Lung (tissue), 12 donors: ENCODE results near the gene PLCB3. TPM values are rescaled to one million over a fixed set of nuclear protein-coding genes. Genes with fewer than 3 reads are reported as not detected.

Experiments
- ATAC-seq: fragments of 200-7000 bp; cut with Tn5 transposase; one replicate; pipeline ENCODE4 v1.9.1; 2020; ENCODE audit warnings: moderate number of reproducible peaks; ENCODE audit not compliant: insufficient read depth, low FRiP score
- DNase-seq, 3 donors: peaks; one replicate each; pipeline ENCODE4 v3.0.0-alpha.2; 2013 to 2017
- H3K27ac ChIP-seq, 2 donors: one replicate each; pipeline ENCODE4 v1.5.1; 2013; ENCODE audit warnings: mild to moderate bottlenecking in 2 of 2, moderate library complexity in 2 of 2, control low read depth in 1 of 2, inconsistent platforms in 1 of 2, low read depth in 1 of 2, low read length in 1 of 2
- H3K27me3 ChIP-seq, 3 donors: one replicate each; pipeline ENCODE4 v1.5.1; 2013; ENCODE audit warnings: low read length in 2 of 3; ENCODE audit not compliant: control insufficient read depth in 3 of 3, insufficient read depth in 3 of 3
- H3K36me3 ChIP-seq, 4 donors: one replicate each; pipeline ENCODE4 v1.5.1; 2013; ENCODE audit warnings: low read length in 4 of 4, mild to moderate bottlenecking in 1 of 4, moderate library complexity in 1 of 4; ENCODE audit not compliant: control insufficient read depth in 4 of 4, insufficient read depth in 4 of 4
- H3K4me1 ChIP-seq, 5 donors: one replicate each; pipeline ENCODE4 v1.5.1; 2013; ENCODE audit warnings: low read length in 5 of 5, mild to moderate bottlenecking in 2 of 5, moderate library complexity in 1 of 5; ENCODE audit not compliant: control insufficient read depth in 5 of 5, insufficient read depth in 5 of 5
- H3K4me3 ChIP-seq: one replicate; pipeline ENCODE4 v1.5.1; 2013; ENCODE audit warnings: mild to moderate bottlenecking, control low read depth, moderate library complexity
- H3K9ac ChIP-seq, 2 donors: one replicate each; pipeline ENCODE4 v1.5.1; 2013; ENCODE audit warnings: low read length in 2 of 2, control low read depth in 1 of 2; ENCODE audit not compliant: insufficient read depth in 1 of 2
- H3K9me3 ChIP-seq, 4 donors: one replicate each; pipeline ENCODE4 v1.5.1; 2013; ENCODE audit warnings: low read length in 3 of 4, mild to moderate bottlenecking in 1 of 4, moderate library complexity in 1 of 4; ENCODE audit not compliant: control insufficient read depth in 4 of 4, insufficient read depth in 3 of 4
- CTCF ChIP-seq: IDR thresholded peaks from 2 replicates; pipeline ENCODE4 v1.5.1; 2012; ENCODE audit warnings: mild to moderate bottlenecking; ENCODE audit errors: control extremely low read depth, extremely low read depth
- WGBS, 2 donors: extraction: QIAGEN DNeasy Blood & Tissue Kit; methylation state at CpG; one replicate each; pipeline ENCODE4 v1.1.7; 2013; 5-methylcytosine and 5-hydroxymethylcytosine counted together
- polyA plus RNA-seq, 2 donors: library from polyadenylated mRNA; stranded (reverse); fragments of 200-250 nt; gene quantifications; one replicate each; pipeline ENCODE4 v1.2.1, GENCODE V29; 2013
- total RNA-seq, 2 donors: library from RNA; depleted of rRNA in 1 of 2; stranded (reverse); fragments of >200 nt in 1 of 2; gene quantifications; one replicate each; pipeline ENCODE4 v1.2.1, GENCODE V29; 2014 to 2021
- donor health status: control.
- donor health status: control.
- donor health status: Bipolar disorder and iron deficiency.
- donor health status: healthy.
- donor health status: DM: yes; HTN: yes; CAD: no.

PLCB3 gene
- total and polyA plus RNA-seq, 4 donors, result 15.0 to 32.0 (median 17.6) TPM

- Histone ChIP-seq H3K4me1 (peaks cover 0 to 32% (median 9%) of the 10 kb centered on the region in 5 donors), H3K4me3 (no peak overlapping the region), H3K9ac (no peak overlapping the region), H3K27me3 (no peaks in the 10 kb centered on the region), H3K27ac (peak overlapping the region in 1 of 2 donors; percentile 9), H3K9me3 (no peaks in the 10 kb centered on the region), H3K36me3 (peaks cover 0 to 2% (median 0%) of the 10 kb centered on the region in 4 donors)
- WGBS, 2 donors, result 83 to 87% methylated on average over 15 of the region's 15 CpGs
- ATAC-seq, result no peak
- no peak for TF ChIP-seq CTCF
- DNase-seq, result no peak
These were observed 19.0 kb upstream of the PLCB3 start for GRCh38 chr11:64232182-64232966.

GRCh38 chr11:64232967-64233315, 18.4 kb upstream of the PLCB3 start:
- H3K4me1 ChIP-seq, result peaks cover 0 to 29% (median 12%) of the 10 kb centered on the region in 5 donors

GRCh38 chr11:64233913-64234586, 17.3 kb upstream of the PLCB3 start, which contains the start of gene VEGFB:
VEGFB (plus strand) TSS chr11:64234584; CDS start chr11:64234834, 250 bp downstream.
- peak; percentile 74 to 82 (median 77) for DNase-seq
- Histone ChIP-seq H3K4me3 (peak within 1 kb of the TSS; percentile 69), H3K9ac (peak within 1 kb of the TSS in 1 of 2 donors; percentile 62), H3K27ac (peak within 1 kb of the TSS; percentile 68 to 86), H3K4me1 (peaks cover 0 to 29% (median 12%) of the 10 kb centered on the region in 5 donors), H3K27me3 (no peaks in the 10 kb centered on the region), H3K9me3 (no peaks in the 10 kb centered on the region), H3K36me3 (peaks cover 0 to 13% (median 5%) of the 10 kb centered on the region in 4 donors)
- ATAC-seq, result peak; percentile 73
- 4 to 16% methylated on average over 35 to 62 of the region's 62 CpGs for WGBS, 2 donors
- TF ChIP-seq CTCF, result no peak

More at GRCh38 chr11:64232967-64233315, 18.4 kb upstream of the PLCB3 start:
- ATAC-seq, result no peak
- WGBS, 2 donors, result 82 to 93% methylated on average over 8 of the region's 8 CpGs
- TF ChIP-seq CTCF, result no peak
- no peak overlapping the region for H3K9ac ChIP-seq
- H3K4me3 ChIP-seq, result no peak overlapping the region
- no peak for DNase-seq
- no peaks in the 10 kb centered on the region for H3K9me3 ChIP-seq
- peaks cover 0 to 6% (median 2%) of the 10 kb centered on the region in 4 donors for H3K36me3 ChIP-seq
- no peak overlapping the region for H3K27ac ChIP-seq
- H3K27me3 ChIP-seq, result no peaks in the 10 kb centered on the region
